ENCODE results near the gene CACNA2D1. TPM values are rescaled to one million over a fixed set of nuclear protein-coding genes. Genes with fewer than 3 reads are reported as not detected.

Gene CACNA2D1
- total and polyA plus RNA-seq, 9 of the 15 experiments (the other 6 are each of a cell fraction or from before 2014, with no cell fraction given) = 0.49 TPM; not detected in 8

- Histone ChIP-seq H3K9ac (ENCODE audit: insufficient read depth in 1 of 2, low read depth in 2 of 2, low read length in 2 of 2) (no peak overlapping the region), H3K9me1 (ENCODE audit: control insufficient read depth, insufficient read depth, low read length) (no peaks in the 10 kb centered on the region), H3K4me3 (no peak overlapping the region), H3K4me1 (replicated peaks in 1 of 2; ENCODE audit: control insufficient read depth in 2 of 2, insufficient read depth in 2 of 2, low read length in 2 of 2) (no peaks in the 10 kb centered on the region), H4K20me1 (replicated peaks; ENCODE audit: control insufficient read depth, insufficient read depth, low read length) (no peaks in the 10 kb centered on the region), H3K27me3 (ENCODE audit: control insufficient read depth in 2 of 2, insufficient read depth in 2 of 2, low read length in 2 of 2) (no peaks in the 10 kb centered on the region), H3K9me3 (replicated peaks; ENCODE audit: control insufficient read depth, insufficient read depth, low read depth, low read length) (no peaks in the 10 kb centered on the region; the same call in 1 of the 2 replicates), H3K36me3 (ENCODE audit: control insufficient read depth, insufficient read depth, low read length) (no peaks in the 10 kb centered on the region), H3K27ac (ENCODE audit: extremely low read depth, low read depth, low read length) (no peak overlapping the region), H2AFZ (ENCODE audit: low read depth, low read length) (no peak overlapping the region), H3K4me2 (ENCODE audit: insufficient read depth, low read length) (no peak overlapping the region), H3K79me2 (ENCODE audit: control insufficient read depth, insufficient read depth, low read length) (no peaks in the 10 kb centered on the region)
- ChIA-PET POLR2A (no interaction called here), CTCF (ENCODE audit: low intra/inter-chr PET ratio) (no interaction called here)
- TF ChIP-seq RCOR1 (IDR thresholded peaks at IDR 0.05; ENCODE audit: borderline replicate concordance in 1 of 2, low read depth in 2 of 2, low read length in 2 of 2) = no peak
- WGBS (ENCODE audit: insufficient coverage, low coverage, missing lambda C conversion rate) = 0% methylated on average over 2 of the region's 2 CpGs
- ATAC-seq (no peak), FAIRE-seq (no peak), DNase-seq (ENCODE audit: extremely low read depth in 1 of 4, low spot score in 3 of 4) (no peak)
- no TSS peak for BruUV-seq (replicated peaks)
- intact Hi-C loops (cut with micrococcal nuclease) = no loop called here
- in situ Hi-C loops (cut with MboI) = no loop called here
These were observed 154.4 kb downstream of the CACNA2D1 start for GRCh38 chr7:82289152-82289535.

- DNase-seq (ENCODE audit: extremely low read depth in 1 of 4, low spot score in 3 of 4) (no peak), FAIRE-seq (no peak), ATAC-seq (no peak)
- no peak overlapping the region for H3K9ac ChIP-seq (ENCODE audit: insufficient read depth in 1 of 2, low read depth in 2 of 2, low read length in 2 of 2)
- WGBS (ENCODE audit: insufficient coverage, low coverage, missing lambda C conversion rate) = 0% methylated on average over 2 of the region's 2 CpGs
- no peaks in the 10 kb centered on the region for H3K27me3 ChIP-seq (ENCODE audit: control insufficient read depth in 2 of 2, insufficient read depth in 2 of 2, low read length in 2 of 2)
- H4K20me1 ChIP-seq (replicated peaks; ENCODE audit: control insufficient read depth, insufficient read depth, low read length) = no peaks in the 10 kb centered on the region
- POLR2A ChIA-PET = no interaction called here
- H3K9me3 ChIP-seq (replicated peaks; ENCODE audit: control insufficient read depth, insufficient read depth, low read depth, low read length) = no peaks in the 10 kb centered on the region
- H3K4me3 ChIP-seq = no peak overlapping the region
- CTCF ChIA-PET (ENCODE audit: low intra/inter-chr PET ratio) = no interaction called here
- H2AFZ ChIP-seq (ENCODE audit: low read depth, low read length) = no peak overlapping the region
- in situ Hi-C loops (cut with MboI) (no loop called here), intact Hi-C loops (cut with micrococcal nuclease) (no loop called here)
- no peaks in the 10 kb centered on the region for H3K36me3 ChIP-seq (ENCODE audit: control insufficient read depth, insufficient read depth, low read length)
- no peaks in the 10 kb centered on the region for H3K9me1 ChIP-seq (ENCODE audit: control insufficient read depth, insufficient read depth, low read length)
- no peaks in the 10 kb centered on the region for H3K4me1 ChIP-seq (replicated peaks in 1 of 2; ENCODE audit: control insufficient read depth in 2 of 2, insufficient read depth in 2 of 2, low read length in 2 of 2)
- H3K79me2 ChIP-seq (ENCODE audit: control insufficient read depth, insufficient read depth, low read length) = no peaks in the 10 kb centered on the region
- H3K27ac ChIP-seq (ENCODE audit: extremely low read depth, low read depth, low read length) = no peak overlapping the region
- no peak overlapping the region for H3K4me2 ChIP-seq (ENCODE audit: insufficient read depth, low read length)
- BruUV-seq (replicated peaks) = no TSS peak
- TF ChIP-seq ZBTB7A (IDR thresholded peaks at IDR 0.05; ENCODE audit: borderline replicate concordance, control insufficient read depth, low read depth, low read length) (no peak), SOX6 (IDR thresholded peaks at IDR 0.05) (no peak), RREB1 (CRISPR knock-in tag; IDR thresholded peaks at IDR 0.05) (no peak), ELF2 (CRISPR knock-in tag; IDR thresholded peaks at IDR 0.05) (no peak), RAD21 (CRISPR knock-in tag; conservative IDR thresholded peaks at IDR 0.05 in 1 of 2, IDR thresholded peaks at IDR 0.05 in 1 of 2) (no peak), JUNB (CRISPR knock-in tag; conservative IDR thresholded peaks at IDR 0.05) (no peak), MCM5 (IDR thresholded peaks at IDR 0.05; ENCODE audit: low read depth) (no peak), ZNF12 (CRISPR knock-in tag; IDR thresholded peaks at IDR 0.05) (no peak), LEF1 (IDR thresholded peaks at IDR 0.05) (no peak), SAFB2 (IDR thresholded peaks at IDR 0.05; ENCODE audit: borderline replicate concordance, low read depth, low read length, severe bottlenecking) (no peak), NBN (IDR thresholded peaks at IDR 0.05; ENCODE audit: low read depth) (no peak), CHCHD3 (CRISPR knock-in tag; IDR thresholded peaks at IDR 0.05) (no peak)
These were observed 156.8 kb downstream of the CACNA2D1 start for GRCh38 chr7:82286798-82287140.

Data from K562 (cell line).